IPS-NIHi7 (cell line): ENCODE results near the gene FKTN.
A peak's percentile ranks its signal among the peaks of the same experiment; 100 is the strongest.

Experiments used
- DNase-seq: peaks from one replicate; pipeline ENCODE4 v3.0.0; 2012; ENCODE audit warnings: mixed read lengths; ENCODE audit errors: extremely low spot score

The FKTN gene

DNA sequence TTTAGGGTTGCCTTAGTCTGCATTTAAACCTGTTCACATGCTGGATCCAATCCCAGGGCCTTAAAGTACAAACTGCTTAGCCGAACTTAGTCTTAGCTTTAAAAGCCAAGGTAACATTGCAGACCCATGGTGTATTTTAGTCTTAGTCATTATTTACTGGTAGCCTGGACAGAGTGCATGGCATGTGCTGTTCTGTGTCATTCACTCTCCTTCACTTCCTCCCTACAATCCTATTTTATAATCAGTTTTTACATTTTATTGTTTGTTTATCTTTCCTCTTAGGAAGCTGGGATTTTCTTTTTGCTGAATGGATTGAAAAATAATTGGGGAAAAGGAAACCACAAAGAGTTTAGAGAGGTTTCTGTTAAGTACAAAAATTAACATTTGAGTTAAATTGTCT, 74.9 kb downstream of the FKTN start:
- DNase-seq = no peak

DNA sequence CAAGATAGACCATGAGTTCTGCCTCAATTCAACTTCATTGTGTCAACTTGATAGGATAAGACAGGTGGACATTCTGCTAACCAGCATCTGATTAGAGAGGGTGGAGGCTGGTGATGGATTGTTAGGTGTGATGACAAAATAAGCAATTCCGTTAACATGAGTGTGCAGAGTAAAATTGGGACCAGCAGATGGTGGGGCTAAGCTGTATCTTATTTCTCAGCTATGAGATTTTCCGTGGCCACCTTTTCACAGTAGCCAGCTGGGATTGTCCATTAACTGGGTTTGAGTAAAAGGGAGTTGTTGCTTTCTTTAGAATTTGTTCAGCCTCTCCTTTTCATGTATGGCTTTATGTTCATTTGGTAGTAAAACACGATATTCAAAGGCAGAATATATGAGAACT, 75.5 kb downstream of the FKTN start:
- DNase-seq = no peak

DNA sequence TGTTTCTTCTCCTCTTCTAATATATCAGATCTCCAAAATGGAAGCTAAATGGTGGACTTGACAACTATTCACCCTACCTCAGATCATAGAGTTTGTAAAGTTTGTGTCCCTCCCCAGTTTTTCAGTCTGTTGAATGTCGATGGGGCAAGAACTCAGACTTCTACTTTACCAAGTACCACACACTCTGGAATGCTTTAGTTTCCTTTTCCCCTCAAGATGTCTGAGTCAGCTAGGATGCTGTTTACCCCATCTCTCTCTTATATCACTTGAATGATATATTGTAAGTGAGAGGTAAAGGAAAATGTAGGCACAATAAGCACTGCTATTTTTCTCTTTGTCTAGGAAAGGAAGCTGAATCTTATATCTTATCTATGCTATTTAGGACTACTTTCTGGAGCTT, 78.4 kb downstream of the FKTN start:
- DNase-seq = no peak

DNA sequence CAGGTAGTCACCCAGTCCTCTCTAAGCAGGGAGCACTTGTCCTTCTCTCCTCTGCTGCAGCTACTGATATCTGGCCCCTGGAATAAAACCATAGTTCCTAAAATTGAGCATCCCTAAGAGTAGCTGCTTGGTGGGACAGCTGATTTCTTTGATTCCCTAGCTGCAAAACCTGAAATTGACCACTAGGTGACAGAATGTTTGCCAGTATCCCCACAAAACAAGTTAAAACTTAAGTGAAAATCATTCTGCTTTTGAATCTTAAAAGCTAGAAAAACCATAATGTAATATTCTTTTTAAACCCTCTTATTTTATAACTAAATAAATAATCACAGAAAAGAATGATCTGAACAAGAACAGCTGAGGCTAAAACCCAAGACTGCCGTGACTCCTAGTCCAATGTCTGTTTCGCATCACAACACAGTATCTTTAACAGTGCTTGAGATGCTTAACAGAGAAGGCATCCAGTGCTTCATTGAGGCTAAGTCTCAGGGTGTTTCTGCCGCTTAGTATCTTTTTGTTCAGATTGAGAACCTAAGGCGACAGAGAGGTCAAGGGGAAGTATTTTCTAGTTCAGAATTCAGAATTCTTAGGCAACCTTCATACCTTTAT, 80.0 kb downstream of the FKTN start:
- no peak for DNase-seq

DNA sequence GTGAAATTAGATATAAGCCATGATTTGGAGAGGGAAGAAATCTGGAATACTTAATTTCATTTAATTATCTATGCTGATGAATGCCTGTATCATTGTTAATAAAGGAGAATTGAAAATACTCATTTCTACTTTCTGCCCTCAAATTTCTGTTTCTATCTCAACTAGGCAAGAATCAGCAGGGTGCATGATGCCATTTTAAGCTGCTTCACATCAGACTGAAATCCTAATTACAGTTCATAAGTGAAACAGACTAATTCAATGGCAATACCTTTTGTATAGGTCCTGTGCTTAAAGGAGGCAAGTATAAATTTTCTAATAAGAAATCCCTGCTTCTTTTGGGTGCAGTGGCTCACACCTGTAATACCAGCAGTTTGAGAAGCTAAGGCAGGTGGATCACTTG, 82.0 kb downstream of the FKTN start:
- DNase-seq = no peak

DNA sequence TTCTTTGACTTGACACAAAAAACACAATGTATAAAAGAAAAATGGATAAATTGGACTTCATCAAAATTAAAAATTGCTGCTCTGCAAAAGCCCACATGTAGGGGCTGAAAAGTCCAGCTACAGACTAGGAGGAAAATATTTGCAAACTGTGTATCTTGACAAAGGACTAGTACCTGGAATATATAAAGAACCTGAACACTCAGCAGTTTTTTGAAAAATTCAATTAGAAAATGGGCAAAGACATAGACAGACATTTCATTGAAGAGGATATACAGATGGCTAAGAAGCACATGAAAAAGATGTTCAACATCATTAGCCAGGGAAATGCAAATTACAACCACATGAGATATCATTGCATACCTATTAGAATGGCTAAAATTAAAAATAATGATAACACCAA, 85.9 kb downstream of the FKTN start:
- no peak for DNase-seq

DNA sequence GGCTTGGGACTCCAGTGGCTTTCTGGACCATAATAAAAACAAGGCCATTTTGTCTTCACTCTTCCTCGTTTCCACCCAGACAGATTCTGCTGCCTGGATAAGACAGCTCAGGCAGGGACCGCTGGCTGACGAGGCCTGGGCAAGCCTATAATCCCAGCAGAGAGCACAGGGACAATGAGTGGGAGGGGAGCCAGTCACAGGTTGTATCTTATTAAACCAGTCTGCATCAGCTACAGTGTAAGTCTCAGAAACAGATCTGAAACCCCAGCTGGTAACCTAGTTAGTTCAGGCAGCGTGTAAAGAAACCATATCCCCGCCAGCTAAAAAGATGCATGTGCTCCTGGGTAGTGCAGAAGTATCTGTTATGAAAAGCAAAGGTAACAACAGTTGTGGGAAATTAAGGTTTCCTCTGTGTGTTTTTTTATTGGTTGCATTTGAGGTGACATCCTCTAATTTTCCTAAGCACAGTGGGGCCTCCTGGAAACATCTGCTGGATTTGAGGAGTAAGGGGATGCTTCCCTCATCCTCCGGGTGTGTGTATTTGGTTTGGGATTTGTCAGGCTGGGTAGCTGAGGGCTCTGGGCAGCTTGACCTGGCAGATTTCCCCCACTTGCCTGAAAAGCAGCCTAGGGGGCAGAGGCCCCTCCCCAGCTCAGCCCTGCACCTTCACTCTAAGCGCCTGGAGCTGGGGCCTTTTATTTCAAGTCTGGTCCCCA, 89.1 kb downstream of the FKTN start:
- no peak for DNase-seq

DNA sequence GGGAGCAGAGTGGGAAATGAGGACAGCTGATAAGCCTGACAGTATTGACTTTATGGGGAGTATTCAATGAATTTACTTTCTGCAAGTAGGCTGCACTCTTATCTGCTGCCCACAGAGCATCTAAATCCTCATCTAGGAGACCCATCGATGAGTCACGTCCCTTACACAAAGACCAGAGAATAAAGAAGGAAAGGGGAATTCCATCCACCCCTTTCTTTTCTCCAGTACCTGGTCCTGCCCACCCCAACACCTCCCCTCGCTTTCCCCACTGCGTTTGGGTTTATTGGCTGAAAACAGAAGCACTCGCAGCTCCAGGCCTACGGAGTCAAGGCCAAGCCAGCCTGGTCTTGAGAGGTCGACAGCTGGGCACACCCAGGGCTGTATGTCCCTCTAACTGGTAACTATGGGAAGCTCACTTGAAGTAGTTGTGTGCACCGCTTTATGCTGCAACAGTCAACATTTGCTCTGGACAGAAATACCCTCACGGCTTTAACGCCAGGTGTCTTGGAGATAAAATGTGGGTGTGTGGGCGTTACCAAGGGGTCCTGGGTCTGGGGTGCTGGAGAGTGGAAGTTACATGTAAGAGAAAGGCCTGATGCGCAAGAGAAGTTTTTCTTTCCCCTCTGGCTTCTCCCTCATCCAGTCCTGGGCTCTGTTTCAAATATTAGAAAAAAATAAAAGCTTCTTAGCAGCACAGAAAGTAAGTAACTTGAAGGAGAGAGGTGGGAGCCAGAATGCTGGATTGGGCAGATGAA, 89.8 kb downstream of the FKTN start:
- peak; percentile 56 for DNase-seq

DNA sequence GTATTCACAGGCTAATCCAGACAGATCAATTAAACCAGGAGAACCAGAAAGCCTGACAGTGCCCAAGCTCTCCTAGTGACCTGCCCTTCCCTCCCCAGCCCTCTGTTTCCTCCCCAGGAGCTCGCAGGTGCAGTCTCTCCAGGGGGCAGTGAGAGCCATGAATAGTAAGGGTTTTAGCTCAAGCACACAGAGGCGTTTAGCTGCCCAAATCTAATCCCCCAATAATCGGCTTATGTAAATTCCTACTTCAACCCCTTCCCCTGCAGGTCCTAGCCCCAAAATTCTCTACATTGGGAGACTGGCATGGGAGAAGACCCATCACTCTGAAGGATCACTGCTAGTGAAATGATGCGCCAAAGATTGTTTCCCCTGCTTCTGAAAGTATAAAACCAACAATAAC, 93.9 kb downstream of the FKTN start:
- DNase-seq = no peak

DNA sequence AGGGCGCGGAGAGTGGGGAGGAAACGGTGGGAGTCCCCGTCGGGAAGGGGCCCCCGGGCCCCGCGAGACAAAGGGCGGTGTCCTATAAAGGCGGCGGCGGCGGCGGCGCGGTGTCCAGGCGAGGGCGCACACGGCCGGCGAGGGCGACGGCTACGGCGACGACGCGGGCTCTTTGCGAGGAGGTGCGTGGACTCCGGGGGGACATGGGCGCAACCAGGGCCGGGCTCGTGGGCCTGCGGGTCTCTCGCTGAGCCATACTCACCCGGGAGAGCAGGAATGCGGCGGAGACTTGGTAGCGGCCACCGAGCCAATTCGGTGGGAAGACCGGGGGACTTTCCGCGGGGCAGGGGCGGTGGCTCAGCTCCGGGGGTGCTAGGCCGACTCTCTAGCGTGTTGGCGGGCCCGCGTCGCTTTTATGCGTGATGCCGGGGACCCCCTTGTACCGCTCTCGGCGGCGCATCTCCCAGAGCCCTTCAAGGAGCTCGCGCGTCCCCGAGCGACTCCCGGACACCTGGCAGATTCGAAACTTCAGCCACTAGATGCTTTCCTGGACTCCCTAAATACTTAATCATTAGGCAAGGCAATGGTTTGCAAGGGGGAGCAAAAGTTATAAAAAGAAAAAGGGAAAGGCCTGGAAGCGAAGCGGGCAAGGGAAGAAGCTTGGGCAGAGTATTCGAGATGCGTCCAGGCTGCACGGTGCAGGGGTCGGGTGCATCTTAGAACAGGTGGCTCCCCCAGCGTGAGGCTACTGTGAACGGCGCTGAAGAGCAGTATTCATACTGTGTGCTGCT, 98.4 kb downstream of the FKTN start:
- DNase-seq = peak; percentile 64

DNA sequence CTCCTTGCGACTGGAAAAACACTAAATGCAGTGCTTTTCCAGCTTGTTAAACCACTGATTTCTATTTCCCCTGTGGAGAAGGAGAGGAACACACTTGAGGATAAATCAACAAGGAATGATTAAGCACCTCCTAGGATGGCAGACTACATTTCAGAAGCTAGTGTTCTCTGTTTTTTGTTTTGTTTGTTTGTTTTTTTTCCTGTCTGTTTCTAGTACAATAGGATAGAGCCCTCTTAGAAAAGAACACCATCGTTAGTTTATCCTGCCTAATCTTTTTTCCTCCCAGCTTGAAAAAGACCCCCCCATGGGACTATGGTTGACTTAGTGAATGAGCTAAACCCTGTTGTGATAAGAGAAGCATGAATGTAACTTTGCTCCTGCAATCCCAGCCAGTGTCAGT, 100.4 kb downstream of the FKTN start:
- DNase-seq = no peak

DNA sequence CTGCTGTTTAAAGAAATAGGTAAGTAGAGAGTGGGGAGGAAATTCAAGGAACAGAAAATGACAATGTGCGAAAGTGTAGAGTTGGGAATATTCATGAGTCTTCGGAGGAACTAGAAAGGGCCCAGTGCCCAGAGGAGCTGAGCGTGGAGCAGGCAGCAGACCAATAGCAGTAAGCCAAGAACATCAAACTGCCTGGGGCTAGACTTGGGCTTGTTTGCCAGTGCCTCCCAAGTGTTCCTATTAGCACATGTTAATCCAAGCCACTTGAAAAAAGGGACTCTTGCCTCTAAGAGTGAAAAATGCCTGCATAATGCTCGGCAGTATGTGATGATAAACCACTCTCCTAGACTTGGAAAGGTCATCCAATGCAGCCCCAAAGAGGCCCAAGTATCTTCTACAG, 103.1 kb downstream of the FKTN start:
- no peak for DNase-seq

DNA sequence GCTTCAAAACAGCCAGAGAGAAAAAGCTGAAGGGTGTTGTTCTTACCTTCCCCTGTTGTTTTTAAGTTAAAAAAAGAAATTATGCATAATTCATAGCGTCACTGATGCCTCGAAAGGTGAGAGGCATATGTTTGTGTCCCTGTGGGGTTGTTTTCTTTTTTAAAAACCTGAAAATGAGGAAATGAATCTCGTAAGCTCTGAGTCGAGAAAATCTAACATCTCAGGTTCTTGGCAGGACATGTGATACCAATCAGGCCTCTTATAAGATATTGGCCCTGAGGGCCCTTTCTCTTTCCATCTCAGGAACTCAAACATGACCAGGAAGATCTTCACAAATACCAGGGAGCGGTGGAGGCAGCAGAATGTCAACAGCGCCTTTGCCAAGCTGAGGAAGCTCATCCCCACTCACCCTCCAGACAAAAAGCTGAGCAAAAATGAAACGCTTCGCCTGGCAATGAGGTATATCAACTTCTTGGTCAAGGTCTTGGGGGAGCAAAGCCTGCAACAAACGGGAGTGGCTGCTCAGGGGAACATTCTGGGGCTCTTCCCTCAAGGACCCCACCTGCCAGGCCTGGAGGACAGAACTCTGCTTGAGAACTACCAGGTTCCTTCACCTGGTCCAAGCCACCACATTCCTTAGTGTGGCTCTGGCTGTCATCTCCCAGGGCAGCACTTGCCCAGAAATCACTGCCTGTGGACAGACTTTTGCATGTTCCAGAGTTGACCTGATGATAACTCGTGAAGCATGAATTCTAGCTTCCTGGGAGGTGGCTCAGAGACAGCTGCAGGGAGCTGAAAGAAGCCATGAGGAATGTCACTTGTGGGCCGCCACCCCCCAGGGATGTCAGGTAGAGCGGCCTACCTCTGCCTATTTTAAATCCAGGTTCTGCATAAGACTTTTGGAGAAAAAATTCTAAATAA, 104.5 kb downstream of the FKTN start, which contains the start of gene TAL2:
TAL2 (plus strand) TSS at position 274 of the 921 bp plus-strand sequence; CDS start at position 314, 40 bp downstream.
- no peak for DNase-seq

DNA sequence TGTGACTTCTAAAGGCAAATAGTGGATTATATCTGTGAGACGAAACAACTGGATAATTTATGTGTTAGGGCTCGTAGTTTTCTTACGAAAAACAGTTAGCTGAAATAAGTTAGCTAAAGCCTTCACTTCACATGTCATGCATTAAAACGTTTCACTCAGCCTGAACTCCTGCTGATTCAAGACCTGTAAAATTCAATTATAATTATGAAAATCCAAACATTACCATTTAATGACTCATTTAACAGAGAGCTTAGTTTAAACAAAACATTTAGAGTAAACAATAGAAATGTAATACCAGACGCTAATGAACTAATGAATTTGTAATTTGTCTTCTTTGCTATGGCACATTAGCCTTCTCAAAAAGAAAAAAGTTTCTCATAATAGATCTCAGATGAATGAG, 106.0 kb downstream of the FKTN start:
- DNase-seq = no peak

DNA sequence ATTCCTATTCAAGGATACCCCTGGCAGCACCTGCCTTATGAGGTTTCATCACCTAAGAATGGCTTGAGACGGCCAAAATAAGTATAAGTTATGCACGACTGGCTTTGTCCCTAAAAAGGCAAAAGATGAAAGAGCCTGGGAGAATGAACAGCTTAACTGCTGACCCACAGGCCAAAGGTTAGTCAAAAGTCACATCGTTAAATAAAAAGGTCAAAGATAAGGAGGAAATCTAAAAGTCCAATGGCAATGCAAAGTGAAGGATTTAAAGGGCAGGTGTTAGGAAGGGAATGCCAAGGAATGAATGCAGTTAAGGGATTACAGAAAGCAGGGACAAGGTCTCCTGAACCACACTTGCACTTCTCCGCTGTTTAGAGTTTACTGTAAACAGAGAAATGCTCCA, 109.9 kb downstream of the FKTN start:
- no peak for DNase-seq

DNA sequence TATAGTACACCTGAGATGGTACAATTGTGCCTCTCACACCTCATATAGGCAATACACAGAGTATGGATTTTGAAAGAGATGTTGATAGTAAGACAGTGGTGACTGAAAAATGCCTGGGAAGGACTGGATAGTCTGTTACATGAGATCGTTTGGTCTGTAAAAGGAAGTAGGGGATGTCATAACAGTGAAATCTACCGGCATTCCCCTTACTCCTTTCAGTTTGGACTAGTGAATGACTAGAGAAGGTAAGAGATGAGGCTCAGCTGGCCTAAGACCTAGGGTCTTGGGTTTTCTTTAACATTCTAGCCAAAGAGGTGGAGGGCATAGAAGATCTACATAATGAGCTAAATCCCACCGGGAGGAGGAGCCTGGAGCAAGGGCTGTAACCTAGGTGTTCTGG, 112.4 kb downstream of the FKTN start:
- no peak for DNase-seq

DNA sequence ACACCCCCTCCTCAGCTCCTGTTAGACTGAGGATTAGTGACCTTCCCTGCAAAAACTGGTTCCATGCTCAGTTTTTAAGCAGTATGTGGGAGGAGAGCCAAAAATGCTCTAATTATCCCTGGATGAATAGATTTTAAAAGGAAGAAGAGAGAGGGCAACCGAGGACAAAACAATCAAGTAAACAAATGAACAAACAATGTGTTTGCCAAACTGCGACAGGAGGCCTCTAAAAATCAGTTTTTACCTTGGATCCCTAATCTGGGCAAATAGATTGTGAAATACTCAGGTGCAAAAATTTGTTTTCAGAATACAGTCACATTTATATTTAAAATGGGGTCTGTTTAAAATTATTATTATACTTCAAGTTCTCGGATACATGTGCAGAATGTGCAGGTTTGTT, 112.8 kb downstream of the FKTN start:
- DNase-seq = no peak

DNA sequence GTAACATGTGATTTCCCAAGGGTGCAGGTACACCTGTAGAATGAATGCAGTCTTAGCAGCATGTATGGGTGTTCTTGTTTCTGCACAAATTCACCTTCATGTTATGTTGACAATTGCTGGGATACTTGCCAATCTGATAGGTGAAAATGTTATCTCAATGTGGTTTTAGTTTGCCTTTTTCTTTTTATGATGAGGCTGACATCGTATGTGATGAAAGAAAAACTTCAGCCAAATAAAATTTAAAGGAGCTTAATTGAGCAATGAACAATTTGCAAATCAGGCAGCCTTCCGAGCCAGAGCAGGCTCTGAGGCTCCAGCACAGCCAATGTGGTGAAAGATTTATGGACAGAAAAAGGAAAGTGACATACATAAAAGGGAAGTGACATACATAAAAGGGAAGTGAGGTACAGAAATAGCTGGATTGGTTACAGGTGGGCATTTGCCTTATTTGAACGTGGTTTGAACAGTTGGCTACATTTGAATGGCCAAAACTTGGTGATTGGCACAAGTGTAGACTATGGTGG, 114.8 kb downstream of the FKTN start:
- no peak for DNase-seq

DNA sequence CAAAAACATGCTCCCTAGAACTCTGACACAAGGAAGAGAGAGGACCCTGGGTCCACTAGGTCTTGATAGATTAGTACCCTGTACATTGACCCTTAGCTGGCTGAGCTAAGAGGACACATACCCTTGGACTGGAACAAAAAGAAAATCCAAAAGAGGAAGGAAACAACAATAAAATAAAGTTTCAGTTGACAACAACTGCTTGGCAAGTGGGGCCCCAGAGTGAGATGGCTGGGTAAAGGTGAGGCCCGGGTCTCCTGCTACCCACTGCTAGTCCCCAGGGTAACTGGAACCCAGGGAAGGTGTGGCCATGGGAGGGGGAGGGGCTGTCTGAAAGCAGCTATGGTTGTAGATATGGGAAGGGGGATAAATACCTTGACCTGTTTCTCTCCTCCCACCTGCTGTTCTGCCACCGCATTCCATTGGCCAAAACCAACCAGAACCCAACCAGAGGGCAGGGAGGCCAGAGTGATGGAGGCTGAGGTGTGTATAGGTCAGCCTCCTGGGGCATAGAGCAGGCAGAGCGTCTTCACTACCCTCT, 116.0 kb downstream of the FKTN start:
- DNase-seq = no peak

DNA sequence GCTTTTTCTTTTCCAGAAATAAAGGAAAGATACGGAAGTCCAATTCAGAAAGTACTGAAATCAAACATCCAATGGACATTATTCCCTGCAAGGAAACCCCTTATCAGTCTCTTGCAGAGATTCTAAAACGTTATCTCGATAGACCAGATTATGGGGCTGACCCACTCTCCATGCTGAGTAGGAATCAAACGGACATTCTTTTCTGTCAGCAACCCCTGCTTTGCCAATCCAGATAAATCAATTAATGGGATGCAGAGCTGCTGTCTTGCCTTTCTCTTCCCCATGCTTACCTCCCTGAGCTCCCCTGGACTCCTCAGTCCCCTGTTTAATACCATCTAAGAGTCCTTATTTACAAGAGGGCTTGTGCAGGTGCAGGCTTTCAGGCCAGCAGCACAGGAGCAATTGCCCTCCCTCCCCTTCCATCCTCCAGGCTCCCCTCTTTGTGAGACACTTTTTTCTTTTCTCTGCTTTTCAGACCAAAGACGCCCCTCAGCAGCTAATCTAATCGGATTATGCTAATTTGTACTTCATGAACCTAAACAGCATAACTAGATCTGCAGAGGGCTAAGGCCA, 118.5 kb downstream of the FKTN start:
- no peak for DNase-seq
